Liver (tissue), 9 donors: ENCODE results near the gene UFD1. TPM values are rescaled to one million over a fixed set of nuclear protein-coding genes. Genes with fewer than 3 reads are reported as not detected.

Experiments
- DNase-seq: peaks from one replicate; pipeline ENCODE4 v3.0.0-alpha.2; 2017; ENCODE audit warnings: low spot score
- H3K27ac ChIP-seq, 2 donors: one replicate each; pipeline ENCODE4 v1.7.0; 2013; ENCODE audit warnings: inconsistent platforms in 2 of 2, low read length in 2 of 2, control low read depth in 1 of 2, low read depth in 1 of 2, mild to moderate bottlenecking in 1 of 2
- H3K27me3 ChIP-seq, 4 donors: one replicate each; pipeline versions ENCODE4 v1.6.1 to v1.7.0; 2013; ENCODE audit warnings: low read length in 3 of 4, inconsistent platforms in 1 of 4, mild to moderate bottlenecking in 1 of 4, moderate library complexity in 1 of 4; ENCODE audit not compliant: control insufficient read depth in 4 of 4, insufficient read depth in 4 of 4
- H3K36me3 ChIP-seq, 4 donors: one replicate each; pipeline versions ENCODE4 v1.6.1 to v1.7.0; 2013; ENCODE audit warnings: low read length in 3 of 4, mild to moderate bottlenecking in 3 of 4, low read depth in 1 of 4, moderate library complexity in 1 of 4; ENCODE audit not compliant: control insufficient read depth in 4 of 4, insufficient read depth in 3 of 4
- H3K4me1 ChIP-seq, 4 donors: one replicate each; pipeline versions ENCODE4 v1.6.1 to v1.7.0; 2013; ENCODE audit warnings: low read length in 3 of 4, mild to moderate bottlenecking in 3 of 4, moderate library complexity in 1 of 4; ENCODE audit not compliant: control insufficient read depth in 4 of 4, insufficient read depth in 4 of 4
- H3K4me3 ChIP-seq, 3 donors: one replicate each; pipeline versions ENCODE4 v1.6.1 to v1.7.0; 2013; ENCODE audit warnings: low read length in 3 of 3, control low read depth in 1 of 3, low read depth in 1 of 3, mild to moderate bottlenecking in 1 of 3
- H3K9ac ChIP-seq, 2 donors: one replicate each; pipeline ENCODE4 v1.7.0; 2013; ENCODE audit warnings: low read length in 2 of 2, mild to moderate bottlenecking in 2 of 2, moderate library complexity in 2 of 2, control low read depth in 1 of 2, low read depth in 1 of 2
- H3K9me3 ChIP-seq, 4 donors: one replicate each; pipeline versions ENCODE4 v1.6.1 to v1.7.0; 2013; ENCODE audit warnings: low read length in 3 of 4; ENCODE audit not compliant: control insufficient read depth in 4 of 4
- CTCF ChIP-seq: fragments of 150-350 bp; IDR thresholded peaks from 2 replicates; pipeline ENCODE4 v1.5.1; 2017; ENCODE audit warnings: improper control_type of control experiment, low read depth, low read length; ENCODE audit not compliant: missing input control
- EGR1 ChIP-seq, 2 donors: IDR thresholded peaks; 2 replicates each; pipeline ENCODE4 v1.6.1; 2016 to 2018; ENCODE audit warnings: antibody characterized with exemption in 2 of 2, low read depth in 2 of 2
- FOXA1 ChIP-seq: IDR thresholded peaks from 2 replicates; pipeline ENCODE4 v1.6.1; 2016; ENCODE audit warnings: antibody characterized with exemption
- FOXA2 ChIP-seq: IDR thresholded peaks from 2 replicates; pipeline ENCODE4 v1.6.1; 2016; ENCODE audit warnings: antibody characterized with exemption
- HNF4A ChIP-seq, 2 donors: conservative IDR thresholded peaks; 2 replicates each; pipeline ENCODE4 v1.6.1; 2016; ENCODE audit warnings: antibody characterized with exemption in 2 of 2, mild to moderate bottlenecking in 2 of 2
- JUND ChIP-seq, 2 donors: IDR thresholded peaks; 2 replicates each; pipeline ENCODE4 v1.6.1; 2016; ENCODE audit warnings: antibody characterized with exemption in 2 of 2
- MAX ChIP-seq: IDR thresholded peaks from 2 replicates; pipeline ENCODE4 v1.6.1; 2016; ENCODE audit warnings: antibody characterized with exemption
- NR2F2 ChIP-seq: IDR thresholded peaks from 2 replicates; pipeline ENCODE4 v1.6.1; 2016; ENCODE audit warnings: antibody characterized with exemption
- RAD21 ChIP-seq, 2 donors: IDR thresholded peaks; 2 replicates each; pipeline ENCODE4 v1.6.1; 2016; ENCODE audit warnings: antibody characterized with exemption in 2 of 2, mild to moderate bottlenecking in 2 of 2
- REST ChIP-seq: IDR thresholded peaks from 2 replicates; pipeline ENCODE4 v1.6.1; 2016; ENCODE audit warnings: antibody characterized with exemption, mild to moderate bottlenecking
- RXRA ChIP-seq, 2 donors: IDR thresholded peaks; 2 replicates each; pipeline ENCODE4 v1.6.1; 2017 to 2018; ENCODE audit warnings: antibody characterized with exemption in 2 of 2, mild to moderate bottlenecking in 1 of 2
- SP1 ChIP-seq: IDR thresholded peaks from 2 replicates; pipeline ENCODE4 v1.6.1; 2018; ENCODE audit warnings: antibody characterized with exemption, mild to moderate bottlenecking
- TAF1 ChIP-seq: conservative IDR thresholded peaks from 2 replicates; pipeline ENCODE4 v1.6.1; 2016; ENCODE audit warnings: antibody characterized with exemption, mild to moderate bottlenecking
- YY1 ChIP-seq: IDR thresholded peaks from 2 replicates; pipeline ENCODE4 v1.6.1; 2016; ENCODE audit warnings: antibody characterized with exemption, mild to moderate bottlenecking
- WGBS: extraction: QIAGEN DNeasy Blood & Tissue Kit; methylation state at CpG from one replicate; pipeline ENCODE4 v1.1.7; 2013; 5-methylcytosine and 5-hydroxymethylcytosine counted together
- polyA plus RNA-seq, 2 donors: library from polyadenylated mRNA; stranded (reverse) in 1 of 2; unstranded in 1 of 2; fragments of 200-250 nt in 1 of 2; fragments of >200 nt in 1 of 2; fragmentation: Nextera tagmentation in 1 of 2; extraction: Ambion mirVana in 1 of 2; gene quantifications; one replicate each; pipeline versions ENCODE4 v1.2.1 to v1.2.3, GENCODE V29; 2013 to 2015
- total RNA-seq, 2 donors: library from RNA; depleted of rRNA; stranded (reverse); fragments of >200 nt; gene quantifications; one replicate each; pipeline ENCODE4 v1.2.3, GENCODE V29; 2014
- TF ChIP-seq, protein P1 (sequence below): IDR thresholded peaks from 2 replicates; pipeline ENCODE4 v1.6.1; 2016; ENCODE audit warnings: antibody characterized with exemption
- TF ChIP-seq, protein P2 (sequence below): IDR thresholded peaks from 2 replicates; pipeline ENCODE4 v1.6.1; 2016; ENCODE audit warnings: antibody characterized with exemption
- donor health status: healthy.
- donor health status: healthy.
- donor health status: healthy.
- donor health status: healthy.
- donor health status: healthy.

The UFD1 gene
- total and polyA plus RNA-seq, 4 donors: 28.2 to 64.2 (median 54.6) TPM

DNA sequence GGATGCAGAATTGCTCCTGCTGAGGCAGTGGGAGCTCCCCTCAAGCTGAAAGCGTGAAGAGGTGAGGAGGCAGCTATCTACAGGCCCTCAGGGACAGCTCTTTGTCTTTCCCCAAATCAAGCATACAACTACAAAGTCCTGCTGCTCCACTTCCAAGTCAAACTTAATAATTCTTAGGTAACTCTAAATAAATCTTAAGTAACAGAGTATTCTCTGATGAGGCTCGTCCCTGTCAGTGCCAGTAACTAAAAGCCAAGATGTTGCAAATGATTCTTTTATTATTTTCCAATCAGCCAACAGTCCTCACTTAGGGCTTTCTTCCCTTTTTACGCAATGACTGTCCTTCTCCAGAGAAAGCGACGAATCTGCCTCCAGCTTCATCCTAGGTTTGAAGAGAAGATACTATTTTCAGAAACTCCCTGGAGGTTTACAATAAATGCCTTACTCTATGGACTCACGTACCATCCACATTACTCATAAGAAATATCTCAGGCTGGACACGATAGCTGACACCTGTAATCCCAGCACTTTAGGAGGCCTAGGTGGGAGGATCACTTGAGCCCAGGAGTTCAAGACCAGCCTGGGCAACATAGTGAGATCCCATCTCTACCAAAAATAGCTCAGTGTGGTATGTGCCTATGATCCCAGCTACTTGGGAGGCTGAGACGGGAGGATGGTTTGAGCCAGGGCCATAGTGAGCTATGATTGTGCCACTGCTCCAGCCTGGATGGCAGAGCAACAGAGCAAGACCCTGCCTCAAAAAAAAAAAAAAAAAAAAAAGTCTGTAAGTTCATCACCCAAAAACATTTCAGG, 28.4 kb downstream of the UFD1 start:
- 83% methylated on average over 8 of the region's 8 CpGs for WGBS
- H3K27me3 ChIP-seq: no peaks in the 10 kb centered on the region
- peaks cover 2 to 44% (median 39%) of the 10 kb centered on the region in 4 donors for H3K36me3 ChIP-seq
- no peak for TF ChIP-seq FOXA2
- no peak for TF ChIP-seq FOXA1
- no peak for TF ChIP-seq SP1
- TF ChIP-seq, protein P1, sequence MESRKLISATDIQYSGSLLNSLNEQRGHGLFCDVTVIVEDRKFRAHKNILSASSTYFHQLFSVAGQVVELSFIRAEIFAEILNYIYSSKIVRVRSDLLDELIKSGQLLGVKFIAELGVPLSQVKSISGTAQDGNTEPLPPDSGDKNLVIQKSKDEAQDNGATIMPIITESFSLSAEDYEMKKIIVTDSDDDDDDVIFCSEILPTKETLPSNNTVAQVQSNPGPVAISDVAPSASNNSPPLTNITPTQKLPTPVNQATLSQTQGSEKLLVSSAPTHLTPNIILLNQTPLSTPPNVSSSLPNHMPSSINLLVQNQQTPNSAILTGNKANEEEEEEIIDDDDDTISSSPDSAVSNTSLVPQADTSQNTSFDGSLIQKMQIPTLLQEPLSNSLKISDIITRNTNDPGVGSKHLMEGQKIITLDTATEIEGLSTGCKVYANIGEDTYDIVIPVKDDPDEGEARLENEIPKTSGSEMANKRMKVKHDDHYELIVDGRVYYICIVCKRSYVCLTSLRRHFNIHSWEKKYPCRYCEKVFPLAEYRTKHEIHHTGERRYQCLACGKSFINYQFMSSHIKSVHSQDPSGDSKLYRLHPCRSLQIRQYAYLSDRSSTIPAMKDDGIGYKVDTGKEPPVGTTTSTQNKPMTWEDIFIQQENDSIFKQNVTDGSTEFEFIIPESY: no peak
- no peak for TF ChIP-seq MAX
- no peak for TF ChIP-seq HNF4A (conservative IDR thresholded peaks at IDR 0.05)
- no peak for TF ChIP-seq YY1
- TF ChIP-seq, protein P2, sequence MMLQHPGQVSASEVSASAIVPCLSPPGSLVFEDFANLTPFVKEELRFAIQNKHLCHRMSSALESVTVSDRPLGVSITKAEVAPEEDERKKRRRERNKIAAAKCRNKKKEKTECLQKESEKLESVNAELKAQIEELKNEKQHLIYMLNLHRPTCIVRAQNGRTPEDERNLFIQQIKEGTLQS: no peak
- no peak for TF ChIP-seq CTCF
- TF ChIP-seq REST: no peak
- TF ChIP-seq RAD21 (IDR thresholded peaks at IDR 0.05): no peak
- no peak for TF ChIP-seq JUND (IDR thresholded peaks at IDR 0.05)
- TF ChIP-seq EGR1 (IDR thresholded peaks at IDR 0.05; ENCODE audit: low read depth in 2 of 2): no peak
- TF ChIP-seq NR2F2: no peak
- H3K9me3 ChIP-seq: no peaks in the 10 kb centered on the region
- H3K4me3 ChIP-seq: no peak overlapping the region
- no peak for DNase-seq
- H3K4me1 ChIP-seq: peaks cover 4 to 19% (median 12%) of the 10 kb centered on the region in 4 donors
- no peak overlapping the region for H3K27ac ChIP-seq
- no peak overlapping the region for H3K9ac ChIP-seq

DNA sequence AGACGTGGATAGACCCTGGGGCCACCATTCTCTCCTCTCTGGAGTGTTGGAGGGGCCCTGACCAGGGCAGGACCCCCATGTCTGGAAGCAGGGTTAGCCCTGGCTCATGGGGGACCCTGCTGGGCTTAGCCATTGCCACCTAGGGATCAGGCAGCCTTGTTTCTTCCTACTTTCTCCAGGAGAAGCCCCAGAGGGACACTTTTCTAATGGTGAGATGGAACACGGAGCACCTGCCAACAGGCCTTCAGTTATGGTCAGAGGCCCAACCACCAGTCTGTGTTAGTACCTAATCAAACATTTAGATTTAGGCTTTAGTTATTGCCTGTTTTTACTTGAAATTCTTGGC, 29.6 kb downstream of the UFD1 start:
- DNase-seq: no peak
- Histone ChIP-seq H3K9me3 (no peaks in the 10 kb centered on the region), H3K4me1 (peaks cover 4 to 19% (median 12%) of the 10 kb centered on the region in 4 donors), H3K36me3 (peaks cover 0 to 34% (median 27%) of the 10 kb centered on the region in 4 donors), H3K9ac (no peak overlapping the region), H3K4me3 (no peak overlapping the region), H3K27me3 (no peaks in the 10 kb centered on the region), H3K27ac (no peak overlapping the region)
- 92% methylated on average over 2 of the region's 2 CpGs for WGBS
- TF ChIP-seq, protein P1: no peak
- TF ChIP-seq FOXA1: no peak
- TF ChIP-seq EGR1 (IDR thresholded peaks at IDR 0.05; ENCODE audit: low read depth in 2 of 2): no peak
- no peak for TF ChIP-seq RAD21 (IDR thresholded peaks at IDR 0.05)
- TF ChIP-seq YY1: no peak
- TF ChIP-seq RXRA (IDR thresholded peaks at IDR 0.05): no peak
- TF ChIP-seq REST: no peak
- no peak for TF ChIP-seq NR2F2
- TF ChIP-seq FOXA2: no peak
- TF ChIP-seq TAF1: no peak
- TF ChIP-seq HNF4A (conservative IDR thresholded peaks at IDR 0.05): no peak
- TF ChIP-seq, protein P2: no peak
